GM19455 (cell line): ENCODE measurements around the gene ADRA2A.

Source experiments
- ATAC-seq: cut with Tn5 transposase; IDR thresholded peaks from one replicate; pipeline ENCODE4 v1.9.1; 2021; ENCODE audit not compliant: unreplicated experiment

The ADRA2A gene

DNA sequence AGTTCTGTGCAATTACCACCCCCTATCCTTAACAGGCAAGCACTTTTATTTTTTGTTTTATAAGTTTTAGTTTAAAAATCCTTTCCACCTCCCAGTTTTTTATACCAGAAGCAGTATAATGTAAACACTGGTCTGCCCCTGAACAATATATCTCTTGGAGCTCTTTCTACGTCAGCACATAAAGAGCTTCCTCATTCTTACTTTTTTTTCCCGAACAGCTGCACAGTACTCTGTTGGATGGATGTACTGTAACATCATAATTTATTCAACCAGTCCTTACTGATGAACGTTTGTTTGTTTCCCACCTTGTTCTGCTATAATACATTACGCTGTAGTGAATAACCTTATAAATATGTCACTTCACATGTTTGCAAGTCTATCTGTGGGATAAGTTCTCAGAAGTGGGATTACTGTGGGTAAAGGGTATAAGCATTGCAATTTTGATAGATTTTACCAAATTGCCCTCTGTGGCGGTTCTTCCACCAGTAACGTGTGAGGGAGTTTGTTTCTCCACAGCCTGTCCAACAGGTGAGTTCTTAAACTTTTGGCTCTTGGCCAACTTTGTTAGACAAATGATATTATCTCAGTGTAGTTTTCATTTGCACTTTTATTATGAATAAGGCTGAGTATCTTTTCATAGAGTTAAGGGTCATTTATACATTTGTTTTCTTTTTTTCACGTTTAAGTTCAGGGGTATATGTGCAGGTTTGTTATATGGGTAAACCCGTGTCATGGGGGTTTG is 32.8 kb downstream of the ADRA2A start:
- ATAC-seq = no peak

DNA sequence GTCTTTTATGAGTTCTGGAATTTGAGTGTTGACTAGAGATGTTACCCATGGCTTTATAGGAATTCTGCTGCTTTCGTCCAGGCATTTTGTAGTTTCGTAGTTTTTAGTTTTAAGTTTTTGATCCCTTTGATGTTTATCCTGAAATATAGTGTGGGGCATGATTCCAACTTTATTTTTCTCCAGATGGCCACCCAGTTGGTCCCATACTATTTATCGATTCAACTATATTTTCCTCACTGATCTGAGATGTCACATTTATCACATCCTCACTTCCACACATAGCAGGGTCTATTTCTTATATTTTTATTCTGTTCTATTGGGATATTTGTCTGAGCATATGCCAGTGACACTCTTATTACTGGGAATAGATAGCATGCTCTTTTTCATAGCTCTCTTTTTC is 33.9 kb downstream of the ADRA2A start:
- no peak for ATAC-seq

DNA sequence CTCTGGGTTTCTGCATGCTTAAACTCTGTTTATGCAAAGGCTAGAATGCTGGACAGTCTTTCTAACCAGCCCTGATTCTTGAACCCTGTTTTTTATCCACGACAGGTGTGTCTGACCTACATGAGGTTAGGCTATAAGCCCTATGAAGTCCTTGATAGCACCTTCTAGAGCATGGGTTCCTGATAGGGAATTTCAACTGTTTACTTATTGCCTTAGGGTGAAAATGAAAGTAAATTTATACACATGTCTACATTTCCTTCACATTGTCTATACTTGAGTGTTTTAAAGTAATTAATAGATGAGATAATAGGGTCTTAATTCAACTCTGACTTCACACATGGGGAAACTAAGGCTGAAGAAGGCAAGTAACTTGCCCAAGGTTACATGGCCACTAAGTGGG is 35.5 kb downstream of the ADRA2A start:
- no peak for ATAC-seq

DNA sequence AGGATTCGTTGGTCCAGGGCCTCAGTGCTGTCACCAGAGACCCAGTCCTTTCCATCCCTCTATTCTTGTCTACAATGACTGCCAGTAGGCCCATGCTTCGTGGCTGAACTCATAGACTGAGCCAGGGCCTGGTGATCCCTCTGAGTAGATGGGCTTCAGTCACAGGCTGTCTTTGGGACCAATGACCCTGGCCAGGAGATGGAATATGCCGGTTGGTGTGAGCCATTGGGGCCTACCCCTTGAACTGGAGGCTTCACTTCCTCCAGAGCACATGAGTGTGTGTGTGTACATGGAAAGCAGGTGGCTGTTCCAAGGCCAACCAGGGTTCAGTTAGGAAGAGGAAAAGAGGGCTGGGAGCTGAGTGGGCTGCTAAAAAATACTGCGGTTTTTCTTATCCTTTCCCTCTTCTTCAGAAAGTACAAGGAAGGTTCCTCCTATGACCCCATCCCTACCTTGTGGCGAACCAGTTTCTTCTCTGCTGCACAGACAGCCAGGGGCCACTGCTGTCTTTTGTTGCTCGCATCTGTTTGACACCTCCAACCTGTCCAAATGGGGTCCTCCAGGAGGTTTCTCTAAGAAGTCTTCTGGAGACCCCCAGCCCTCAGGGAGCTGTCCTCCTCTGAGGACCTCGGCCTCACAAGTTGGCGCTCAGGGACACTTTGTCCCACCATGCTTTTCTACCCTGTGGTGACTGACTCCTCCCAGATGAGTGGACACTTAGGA is 36.6 kb downstream of the ADRA2A start:
- no peak for ATAC-seq

DNA sequence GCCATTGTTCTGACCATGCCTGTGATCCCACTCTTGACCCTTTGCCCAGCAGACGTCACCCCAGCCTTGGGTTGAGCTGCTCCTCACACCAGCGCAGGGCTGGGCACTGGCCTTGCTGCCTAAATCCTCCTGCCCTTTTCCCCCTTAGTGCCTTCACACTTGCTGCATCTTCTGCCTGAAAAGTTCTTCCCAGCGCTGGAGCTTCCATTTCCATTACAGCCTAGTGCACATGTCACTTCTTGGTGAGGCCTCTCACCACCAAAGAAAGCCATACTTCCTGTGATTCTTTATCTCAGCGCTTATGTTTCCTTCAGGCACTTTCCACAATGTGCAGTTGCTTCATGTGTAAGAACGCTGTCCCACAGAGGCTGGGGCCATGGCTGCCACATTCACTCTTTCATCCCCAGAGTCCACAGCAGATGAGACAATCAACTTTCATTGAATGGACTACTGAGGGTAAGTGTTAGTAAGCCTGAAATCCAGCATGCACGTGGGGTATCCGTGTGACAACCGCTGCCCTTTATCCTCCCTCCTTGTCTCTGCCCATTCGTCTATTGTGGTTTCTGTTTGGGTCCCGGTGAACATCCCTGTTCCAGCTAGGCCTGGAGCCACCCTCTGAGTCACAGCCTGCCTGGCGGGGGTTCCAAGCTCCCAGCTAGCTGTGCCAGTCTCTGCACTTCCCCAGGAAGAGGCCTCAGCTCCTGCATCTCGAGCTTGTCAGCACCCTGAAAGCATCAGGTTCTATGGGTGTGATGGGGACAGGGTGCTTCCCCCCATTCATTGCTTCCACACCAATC is 37.3 kb downstream of the ADRA2A start:
- ATAC-seq = no peak

DNA sequence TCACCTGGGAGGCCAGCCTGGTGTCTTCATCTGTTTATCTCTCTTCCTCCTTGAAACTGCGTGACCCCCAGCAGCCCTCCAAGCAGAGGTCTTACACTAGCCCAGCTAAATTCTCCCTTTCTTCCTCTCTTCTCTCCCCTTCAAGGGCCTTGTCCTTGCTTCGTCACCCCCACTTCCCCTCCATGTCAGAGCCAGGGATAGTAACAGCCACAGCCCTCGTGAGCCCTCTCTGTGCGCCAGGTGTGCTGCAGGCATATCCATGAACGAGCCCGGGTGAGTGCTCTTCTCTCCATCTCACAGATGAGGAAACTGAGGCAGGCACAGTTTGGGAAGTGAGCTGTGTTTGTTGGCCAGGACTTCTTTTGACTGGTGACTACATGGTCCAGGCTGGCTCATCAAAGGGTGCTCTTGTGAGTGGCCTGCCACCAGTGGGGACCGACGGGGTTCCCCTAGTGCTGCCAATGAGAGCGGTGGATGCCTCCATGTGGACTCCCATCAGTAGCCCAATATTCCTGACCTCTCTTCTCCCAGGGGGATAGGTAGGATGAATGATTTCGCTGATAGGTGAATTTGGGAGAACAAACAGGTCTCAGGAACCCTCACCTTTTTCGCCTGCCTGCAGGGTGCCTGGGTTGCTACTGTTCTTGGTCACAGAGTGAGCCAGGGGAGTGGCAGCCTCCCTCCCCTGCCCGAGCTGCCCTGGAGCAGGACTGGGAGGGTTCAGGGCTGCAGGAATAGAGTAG is 38.1 kb downstream of the ADRA2A start:
- ATAC-seq = no peak

DNA sequence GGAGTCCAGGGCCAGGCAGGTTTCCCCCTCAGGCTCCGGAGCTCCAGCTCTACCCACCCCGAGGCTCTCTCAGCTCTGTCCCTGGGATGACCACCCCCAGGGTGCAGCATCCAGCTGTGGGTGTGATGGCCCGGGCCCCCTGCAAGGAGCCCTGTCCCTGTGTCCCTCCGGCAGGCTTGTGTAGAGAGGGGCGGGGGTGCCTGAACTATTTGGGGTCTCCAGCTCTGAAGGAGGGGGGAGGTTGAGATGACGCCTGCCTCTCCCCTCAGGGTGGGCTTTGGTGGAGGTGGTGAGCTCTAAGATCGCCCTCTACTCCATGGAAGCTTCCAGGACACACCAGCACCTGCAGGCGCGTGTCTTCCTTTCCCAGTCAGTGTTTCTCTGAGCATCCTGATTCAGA is 39.4 kb downstream of the ADRA2A start:
- ATAC-seq = no peak

DNA sequence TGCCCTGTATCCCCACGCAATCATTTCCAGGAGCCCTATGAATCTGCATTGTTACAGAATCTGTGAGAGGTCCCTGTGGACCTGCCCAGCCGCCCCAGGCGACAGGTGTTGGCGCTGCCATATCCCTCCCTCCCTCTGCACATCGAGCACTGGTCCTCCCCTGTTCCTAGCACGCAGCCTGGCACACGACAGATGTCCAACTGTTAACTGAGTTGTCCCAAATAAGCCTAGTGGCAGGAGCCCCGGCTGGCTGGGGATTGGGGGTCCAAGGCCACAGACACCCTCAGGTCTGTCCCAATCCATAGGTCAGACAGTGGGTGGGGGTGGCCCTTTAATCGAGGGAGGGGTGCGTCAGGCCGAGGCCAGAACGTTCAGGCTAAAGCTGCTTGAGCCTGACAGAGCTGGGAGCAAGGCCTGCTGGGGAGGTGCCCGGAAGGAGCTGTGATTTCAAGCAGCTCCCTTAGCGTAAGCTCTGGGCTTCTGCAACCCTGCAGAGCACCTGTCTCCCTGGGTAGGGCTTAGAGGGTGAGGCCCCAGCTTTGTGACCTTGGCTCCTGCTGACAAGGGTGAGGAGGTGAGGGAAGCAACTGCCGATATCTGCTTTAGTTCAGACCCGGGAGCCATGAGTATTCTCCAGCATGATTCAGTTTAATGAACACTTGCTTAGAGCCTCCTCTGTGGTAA is 40.1 kb downstream of the ADRA2A start:
- ATAC-seq = no peak

DNA sequence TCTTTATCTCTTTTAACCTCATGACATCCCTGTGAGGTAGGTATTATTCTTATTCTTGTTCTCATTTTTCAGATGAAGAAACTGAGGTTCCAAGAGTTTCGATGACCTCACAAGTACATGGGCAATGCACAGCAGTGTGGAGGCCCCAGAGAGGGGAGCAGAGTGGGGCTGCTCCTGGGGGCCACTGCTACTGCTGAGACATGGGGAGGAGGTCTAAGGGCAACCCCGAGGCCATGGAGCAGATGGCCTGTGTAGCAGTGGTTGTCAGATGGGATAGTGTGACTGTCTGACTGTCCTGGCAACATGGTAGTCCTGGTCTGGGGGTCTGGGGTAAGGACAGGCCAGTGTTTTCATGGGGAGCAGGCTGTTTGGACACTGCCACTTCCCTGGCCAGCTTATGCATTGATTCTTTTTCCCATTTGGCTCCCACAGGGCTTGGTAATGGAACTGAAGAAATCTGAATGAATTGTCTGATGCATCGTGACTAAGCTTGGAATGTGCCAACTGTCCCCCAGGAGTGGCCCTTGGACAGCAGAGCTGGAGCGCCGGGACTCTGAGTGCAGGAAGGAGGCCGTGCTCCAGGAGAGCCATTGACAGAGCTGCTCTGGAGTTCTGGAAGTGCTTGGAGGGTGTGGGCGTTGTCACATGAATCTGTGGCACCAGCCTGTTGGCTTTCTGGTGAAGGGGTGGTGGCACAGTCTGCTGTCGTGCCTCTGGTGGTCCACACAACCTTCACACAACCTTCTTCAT is 40.9 kb downstream of the ADRA2A start:
- no peak for ATAC-seq

DNA sequence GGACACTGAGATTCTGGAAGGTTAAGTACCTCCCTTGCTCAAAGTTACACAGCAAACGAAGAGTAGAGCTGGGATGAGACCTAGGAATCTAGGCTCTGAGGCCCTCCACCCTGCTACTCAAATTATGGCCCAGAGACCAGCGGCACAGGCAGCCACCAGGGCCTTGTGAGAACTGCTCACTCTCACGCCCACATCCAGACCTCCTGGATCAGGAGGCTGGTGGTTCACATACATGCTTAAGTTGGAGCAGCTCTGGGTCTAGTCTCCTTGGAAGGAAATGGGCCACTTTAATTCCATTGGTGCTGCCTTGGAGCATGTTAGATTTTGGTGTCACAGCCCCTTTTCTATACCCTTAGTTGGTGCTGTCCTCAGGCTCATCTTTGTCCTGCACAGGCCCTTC is 41.9 kb downstream of the ADRA2A start:
- no peak for ATAC-seq

DNA sequence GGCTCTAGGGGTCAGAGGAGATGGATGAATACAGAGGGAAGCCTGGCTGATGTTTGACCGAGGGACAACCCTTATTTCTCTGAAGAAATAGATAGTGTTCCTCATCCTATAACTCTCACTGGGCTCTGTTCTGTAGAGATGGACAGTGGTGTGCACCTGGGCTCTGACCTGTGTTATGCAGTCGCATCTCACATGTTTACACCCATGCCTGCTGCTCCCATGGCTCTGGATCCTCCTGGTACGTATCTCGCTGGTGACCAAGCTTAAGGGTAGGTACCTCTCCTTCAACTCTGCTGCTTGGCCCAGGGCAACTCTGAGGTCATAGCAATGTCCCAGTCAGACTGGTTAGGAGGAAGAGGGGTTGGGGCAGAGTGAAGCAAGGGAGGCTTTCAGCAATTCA is 42.8 kb downstream of the ADRA2A start:
- ATAC-seq = no peak

DNA sequence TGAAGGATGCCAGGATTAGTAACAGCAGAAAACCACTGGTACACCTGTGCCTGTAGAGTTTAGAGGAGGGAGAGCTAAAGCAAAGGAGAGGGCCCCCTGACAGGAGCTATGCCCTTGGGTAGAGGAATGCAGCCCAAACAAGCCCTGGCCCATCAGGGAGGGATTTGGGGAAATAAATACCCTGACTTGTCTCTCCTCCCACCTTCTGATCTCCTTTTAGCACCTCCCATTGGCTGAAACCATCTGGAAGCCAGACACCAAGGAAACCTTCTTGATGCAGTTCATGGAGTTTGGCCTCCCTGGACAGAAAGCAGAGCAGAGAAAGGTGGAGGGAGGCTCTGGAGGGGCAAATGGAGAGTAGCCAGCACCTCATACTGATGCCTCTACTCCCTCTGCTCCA is 45.3 kb downstream of the ADRA2A start:
- no peak for ATAC-seq

DNA sequence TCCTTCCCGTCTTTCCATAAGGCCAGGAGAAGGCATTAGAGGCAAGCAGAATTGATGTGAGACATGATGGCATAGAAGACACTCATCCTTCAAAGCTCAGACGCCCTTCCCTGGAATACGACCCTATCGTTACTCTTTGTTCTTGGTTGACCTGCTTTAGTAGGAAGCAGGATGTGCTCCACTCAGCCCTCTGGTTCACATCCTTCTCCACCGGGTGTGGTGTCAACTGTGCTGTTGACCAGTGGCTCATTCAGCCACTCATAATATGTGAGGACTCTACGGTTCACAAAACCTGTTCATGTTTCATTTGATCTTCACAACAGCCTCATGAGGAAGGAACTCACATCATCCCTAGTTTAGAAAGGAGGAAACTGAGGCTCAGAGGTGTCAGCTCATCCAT is 47.1 kb downstream of the ADRA2A start:
- ATAC-seq = no peak

DNA sequence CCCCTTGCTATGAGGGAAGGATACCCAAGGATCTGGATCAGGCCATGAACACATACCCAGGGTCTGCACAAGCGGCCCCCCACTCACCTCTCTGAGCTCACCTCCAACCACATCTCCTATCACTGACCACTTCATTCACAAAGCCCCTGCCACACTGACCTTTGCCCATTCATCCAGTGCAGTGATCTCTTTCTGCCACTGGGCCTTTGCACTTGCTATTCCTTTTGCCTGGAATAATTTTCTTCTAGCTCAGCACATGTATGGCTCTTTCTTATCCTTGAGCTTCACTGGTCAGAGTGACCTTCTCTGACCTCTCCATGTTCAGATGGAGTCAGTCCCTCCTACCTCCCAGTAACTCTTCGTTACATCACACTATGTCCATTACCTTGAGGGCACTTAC is 48.3 kb downstream of the ADRA2A start:
- no peak for ATAC-seq

DNA sequence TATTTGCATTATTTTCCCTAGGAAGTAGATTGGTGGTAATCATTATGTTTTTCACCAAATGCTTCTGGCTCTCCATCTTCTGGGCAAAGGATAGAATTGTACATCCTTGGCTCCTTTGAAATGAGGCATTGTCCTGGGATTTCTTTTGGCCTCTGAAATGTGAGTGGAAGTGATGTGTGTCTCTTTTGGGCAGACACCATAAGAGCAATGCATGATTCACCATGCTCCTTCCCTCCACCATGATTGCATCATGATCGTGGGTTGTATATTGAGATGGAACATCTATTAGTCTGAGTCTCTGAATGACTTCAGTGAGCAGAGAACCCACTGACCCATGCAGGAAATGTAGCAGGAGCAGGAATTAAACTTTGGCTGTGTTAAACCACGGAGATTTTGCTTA is 49.2 kb downstream of the ADRA2A start:
- ATAC-seq = no peak

DNA sequence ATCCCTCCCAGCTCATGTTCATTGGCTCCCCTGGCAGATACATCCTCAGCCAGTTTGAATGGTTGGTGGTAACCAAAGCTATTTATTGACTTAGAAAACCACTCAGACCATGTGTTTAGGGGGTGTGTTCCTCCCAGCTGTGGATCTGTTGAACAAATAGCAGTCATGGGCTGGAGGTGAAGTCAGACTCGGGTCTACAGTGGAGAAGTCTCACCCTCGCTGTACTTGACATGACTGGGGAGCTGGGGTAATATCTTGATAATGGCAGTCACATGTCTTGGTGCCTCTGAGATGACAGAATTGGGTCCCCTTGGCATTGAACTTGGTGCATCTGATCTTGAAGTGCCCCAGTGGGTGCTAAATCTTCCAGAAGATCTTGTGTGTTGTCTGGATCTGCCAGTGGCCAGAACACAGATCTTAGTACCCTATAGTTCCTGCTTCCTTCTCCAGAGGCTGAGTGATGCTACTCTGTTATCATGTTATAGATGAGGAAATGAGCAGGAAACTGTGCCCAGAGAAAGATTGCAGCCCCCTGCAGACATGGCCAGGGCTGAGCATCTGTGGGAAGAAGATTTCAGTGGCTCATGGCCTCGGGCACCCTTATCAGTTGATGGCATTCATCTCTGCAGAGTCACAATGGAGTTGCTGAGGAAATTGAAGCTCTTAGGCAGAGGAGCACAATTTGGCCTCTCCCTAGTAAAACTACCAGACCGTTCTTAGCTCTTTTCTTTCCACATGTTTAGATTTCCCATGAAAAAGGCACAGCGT is 50.4 kb downstream of the ADRA2A start:
- no peak for ATAC-seq

DNA sequence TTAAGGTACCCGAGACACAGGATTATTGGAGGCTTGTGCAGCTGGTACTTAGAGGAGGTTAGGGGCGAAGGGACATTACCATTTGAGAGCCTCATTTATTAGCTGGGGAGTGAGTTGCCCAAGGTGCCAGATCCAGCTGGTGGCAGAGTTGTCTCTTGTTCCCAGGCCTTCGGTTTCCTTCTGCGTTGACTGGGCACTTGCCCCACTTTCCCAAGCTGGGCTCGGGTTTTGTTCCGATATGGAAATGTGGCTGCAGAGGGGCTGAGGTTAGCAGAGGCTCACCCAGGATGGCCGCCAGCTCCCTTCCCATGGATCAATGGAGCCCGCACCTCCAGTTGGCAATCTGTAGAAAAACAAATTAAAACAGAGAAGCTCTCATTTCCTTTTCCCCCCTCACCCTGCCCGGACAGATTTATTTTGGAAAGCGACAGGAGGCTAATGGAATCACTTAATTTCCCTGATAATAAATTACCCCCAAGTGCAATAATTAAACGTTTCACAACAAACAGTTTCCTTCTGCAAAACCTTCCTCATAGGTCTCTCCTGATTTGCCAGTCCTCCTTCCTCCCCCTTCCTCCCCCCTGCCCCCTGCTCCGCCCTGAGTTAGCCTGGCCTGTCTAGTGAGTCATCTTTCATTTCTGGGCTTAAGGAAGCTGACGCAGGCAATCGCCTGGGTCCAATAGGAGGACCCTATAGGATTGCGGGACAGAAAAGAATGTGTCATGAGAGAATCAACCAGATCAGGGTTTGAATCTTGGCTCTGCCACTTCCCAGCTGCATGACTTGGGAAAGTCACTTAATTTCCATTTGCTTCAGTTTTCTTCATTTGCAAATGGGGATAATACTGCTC is 51.7 kb downstream of the ADRA2A start:
- ATAC-seq = no peak

DNA sequence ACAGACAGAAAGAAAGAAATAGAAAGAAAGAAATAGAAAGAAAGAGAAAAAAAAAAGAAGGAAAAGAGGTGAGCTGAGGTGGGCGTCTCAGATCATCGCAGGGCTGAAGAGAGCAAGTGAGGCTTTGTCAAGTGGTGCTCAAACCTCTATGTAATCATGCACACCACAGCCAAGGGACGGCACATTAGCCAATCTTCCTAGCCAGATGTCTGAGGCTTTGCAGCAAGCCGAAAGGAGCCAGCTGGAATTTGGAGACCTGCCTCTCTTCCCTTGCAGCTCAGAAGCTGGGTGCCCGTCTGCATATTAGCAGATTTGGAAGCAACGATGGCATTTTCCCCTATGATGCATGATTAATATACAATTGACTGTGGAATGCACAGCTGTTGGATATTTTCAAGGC is 52.5 kb downstream of the ADRA2A start:
- no peak for ATAC-seq
